DMS53 treated with DMSO at 0.1 percent for 48 hours (cell line): ENCODE results near the gene GLDC.

Experiments used
- DNase-seq: peaks from one replicate; lab custom pipeline; 2025; ENCODE audit not compliant: unreplicated experiment; lab: John Stamatoyannopoulos, UW

GLDC gene

DNA sequence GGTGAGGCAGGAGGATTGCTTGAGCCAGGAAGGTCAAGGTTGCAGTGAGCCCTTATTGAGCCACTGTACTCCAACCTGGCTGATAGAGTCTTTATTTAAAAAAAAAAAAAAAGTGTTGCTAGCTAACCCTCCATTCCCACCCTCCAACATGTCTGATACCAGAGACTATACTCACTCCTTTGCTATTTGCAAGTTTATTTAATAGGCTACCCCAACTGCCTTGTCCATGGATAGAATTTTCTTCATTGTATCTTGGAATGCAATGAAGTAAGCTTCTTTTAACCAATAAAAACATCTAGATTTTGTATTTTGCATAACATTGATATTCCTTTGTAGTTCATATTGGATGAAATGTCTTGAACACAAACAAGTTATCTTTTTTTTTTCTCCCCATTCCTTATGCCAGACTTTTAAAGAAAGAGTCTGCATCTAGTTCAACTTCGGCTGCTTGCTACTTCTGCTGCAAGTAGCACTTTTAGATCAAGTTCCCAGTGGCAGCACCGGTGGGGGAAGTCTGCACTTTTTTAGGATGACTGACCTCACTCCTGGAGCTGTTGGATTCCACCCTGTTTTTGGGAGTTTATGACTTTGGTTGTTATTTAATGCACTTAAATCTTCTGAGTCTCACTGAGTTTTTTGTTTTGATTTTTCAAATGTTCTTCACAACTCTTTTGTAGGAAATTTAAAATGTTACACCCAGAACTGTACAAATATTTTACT lies 120.0 kb downstream of the GLDC start:
- no peak for DNase-seq

DNA sequence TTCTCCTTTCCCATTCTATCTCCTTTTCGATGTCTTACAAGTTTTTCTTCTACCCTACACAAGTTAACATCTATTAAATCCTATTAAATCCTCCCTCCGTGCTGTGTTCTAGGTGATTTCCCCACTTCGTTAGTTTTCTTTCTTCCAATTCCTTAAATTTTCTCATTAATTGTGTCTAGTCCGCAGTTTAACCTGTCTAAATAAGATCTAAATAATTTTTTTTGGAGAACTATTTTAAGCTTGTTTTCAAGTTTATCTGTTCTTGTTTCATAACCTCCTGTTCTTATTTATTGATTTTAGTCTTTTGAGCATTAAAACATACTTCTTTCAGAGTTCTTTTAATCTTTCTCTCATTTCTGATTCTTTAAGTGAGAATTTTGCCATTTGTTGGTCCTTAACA lies 123.3 kb downstream of the GLDC start:
- DNase-seq: no peak

DNA sequence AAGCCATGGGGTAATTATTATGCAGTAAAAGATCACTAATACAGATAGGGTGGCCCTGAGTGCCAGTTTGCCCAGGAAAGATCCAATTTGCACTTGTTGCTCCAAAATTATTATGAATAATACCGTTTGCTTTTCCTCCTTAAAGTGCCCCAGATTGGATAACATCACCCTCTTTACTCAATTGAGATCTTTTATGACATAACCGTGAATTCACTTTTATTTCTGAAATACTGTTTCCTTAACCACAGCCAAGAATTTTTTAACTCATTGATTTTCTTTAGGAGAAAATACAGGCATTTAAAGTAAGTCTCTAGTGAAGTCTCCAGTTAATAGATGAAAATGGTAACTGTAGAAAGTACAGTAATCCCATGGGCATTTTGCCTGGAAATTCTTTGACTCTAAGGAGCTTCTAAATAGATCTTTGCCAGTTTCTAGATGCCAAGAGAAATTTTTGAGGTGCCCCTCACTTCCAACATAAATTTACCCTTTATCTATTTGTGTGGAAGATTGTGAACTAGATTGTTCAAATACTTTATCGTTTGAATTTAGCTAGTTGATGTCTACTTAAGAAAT lies 133.4 kb downstream of the GLDC start:
- no peak for DNase-seq

DNA sequence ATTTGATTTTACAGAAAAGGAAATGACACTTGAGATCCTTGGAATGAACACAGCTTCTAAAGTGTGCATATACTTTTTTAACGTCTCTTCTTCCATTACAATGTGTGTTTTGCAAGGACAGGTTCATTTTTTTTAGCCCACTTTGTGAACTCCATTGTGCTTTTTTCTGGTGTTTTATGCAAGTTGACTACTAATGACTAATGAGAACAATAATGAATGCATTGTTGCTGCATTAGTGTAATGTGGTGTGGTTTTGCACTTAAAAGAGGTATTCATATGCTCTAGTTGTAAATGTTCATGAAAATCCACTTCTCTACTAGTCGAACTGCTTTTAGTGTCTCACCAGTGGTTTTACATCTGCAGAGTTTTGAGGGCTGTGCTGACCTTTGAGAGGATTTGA lies 139.0 kb downstream of the GLDC start:
- no peak for DNase-seq

DNA sequence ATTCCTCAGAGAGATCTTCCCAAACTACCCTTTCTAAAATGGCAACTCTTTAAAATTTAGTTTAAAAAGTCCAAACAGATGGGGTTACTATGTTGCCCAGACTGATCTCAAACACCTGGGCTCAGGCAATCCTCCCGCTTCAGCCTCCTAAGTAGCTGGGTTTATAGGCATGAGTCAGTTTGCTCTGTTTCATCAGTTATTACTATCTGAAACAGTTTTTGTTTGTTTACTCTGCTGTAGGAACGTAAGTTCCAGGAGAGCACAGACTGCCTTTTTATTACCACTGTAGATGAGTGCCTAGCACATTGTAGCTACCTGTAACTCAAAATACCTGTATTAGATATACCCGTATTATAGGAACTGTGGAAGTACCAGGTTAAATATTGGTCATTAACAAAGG lies 143.1 kb downstream of the GLDC start:
- DNase-seq: no peak

DNA sequence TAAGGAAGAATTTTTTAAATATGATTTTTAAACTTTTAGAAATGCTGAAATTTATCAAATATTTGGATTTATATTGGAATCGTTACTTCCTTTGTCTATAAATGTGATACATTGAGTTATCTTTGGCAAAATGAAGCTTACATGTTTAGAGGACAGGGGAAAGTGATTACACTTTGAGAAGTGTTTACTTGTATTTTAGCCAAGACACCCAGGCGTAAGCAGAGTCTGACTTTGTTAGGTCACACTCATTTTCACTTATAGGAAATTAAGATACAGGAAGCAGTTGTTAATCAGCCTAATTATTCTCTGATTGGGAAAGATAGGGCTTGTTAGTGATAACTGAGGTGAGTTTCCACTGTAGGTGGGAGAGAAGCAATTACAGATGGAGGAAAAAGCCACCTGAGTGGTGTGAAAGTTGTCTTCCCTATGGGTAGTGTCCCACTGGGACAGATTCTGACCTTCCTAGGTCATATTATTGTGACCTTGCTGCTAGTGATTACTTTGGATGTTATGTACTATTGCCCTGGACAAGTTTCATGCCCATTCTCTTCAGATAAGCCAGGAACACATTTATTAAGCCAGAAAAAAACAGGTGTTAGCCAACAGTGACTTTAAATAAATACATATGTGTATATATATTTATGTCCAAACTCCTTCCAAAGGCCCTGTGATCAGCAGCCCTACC lies 143.9 kb downstream of the GLDC start:
- DNase-seq: no peak

DNA sequence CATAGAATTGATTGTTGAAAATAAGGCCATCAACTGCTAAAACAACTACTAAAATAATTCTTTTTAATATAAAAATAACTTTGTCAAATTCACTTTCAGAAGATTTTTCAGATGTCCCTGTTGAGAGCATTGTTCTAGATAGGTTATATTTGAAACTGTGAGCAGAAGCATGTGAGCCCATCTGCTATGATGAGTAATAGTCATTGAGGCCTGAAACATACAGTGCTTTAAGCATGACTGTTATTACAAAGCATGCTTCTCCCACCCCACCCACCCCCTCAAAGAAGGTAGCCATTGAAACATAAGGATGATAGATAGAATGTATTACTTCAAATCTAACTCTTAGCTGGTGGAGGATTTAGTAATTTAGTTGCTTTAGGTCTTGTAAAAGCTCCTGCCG lies 146.5 kb downstream of the GLDC start:
- no peak for DNase-seq

DNA sequence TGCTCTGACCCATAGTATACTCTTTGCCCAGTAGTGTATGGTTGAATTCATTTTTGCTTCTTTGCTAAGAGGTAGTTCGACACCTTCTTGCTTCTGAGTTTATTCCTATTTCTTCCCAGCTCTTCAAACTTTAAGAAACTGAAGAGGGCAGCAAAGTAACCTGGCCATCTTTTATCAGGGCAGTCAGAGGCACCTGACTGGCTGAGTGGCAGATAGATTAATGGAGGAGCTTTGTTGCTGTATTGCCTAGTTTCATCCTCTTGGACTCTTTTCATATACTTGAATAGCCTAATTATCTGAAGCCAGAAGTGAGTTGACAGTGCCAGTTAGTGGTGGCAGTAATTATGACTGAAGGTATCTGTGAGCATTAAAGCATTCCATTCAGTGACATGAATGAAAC lies 150.1 kb downstream of the GLDC start:
- no peak for DNase-seq

DNA sequence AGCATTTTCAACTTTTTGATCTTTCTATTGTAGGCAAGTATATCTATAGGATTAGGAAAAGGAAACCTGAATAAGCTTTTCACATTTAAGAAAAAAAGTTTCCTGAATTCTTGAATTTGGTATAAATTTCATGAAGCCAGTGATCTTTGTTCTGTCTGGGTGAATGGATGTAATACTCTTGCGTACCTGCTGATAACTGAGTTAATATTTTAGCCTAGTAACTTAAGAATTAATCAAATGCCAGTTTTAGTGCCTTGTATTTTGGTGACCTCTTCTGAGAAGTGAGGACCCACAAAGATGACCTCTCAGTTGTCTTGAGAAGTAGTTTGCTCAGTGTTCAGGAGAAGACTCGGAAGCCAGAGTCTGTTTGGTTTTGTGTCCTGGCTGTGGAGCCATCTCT lies 154.7 kb downstream of the GLDC start:
- DNase-seq: no peak

DNA sequence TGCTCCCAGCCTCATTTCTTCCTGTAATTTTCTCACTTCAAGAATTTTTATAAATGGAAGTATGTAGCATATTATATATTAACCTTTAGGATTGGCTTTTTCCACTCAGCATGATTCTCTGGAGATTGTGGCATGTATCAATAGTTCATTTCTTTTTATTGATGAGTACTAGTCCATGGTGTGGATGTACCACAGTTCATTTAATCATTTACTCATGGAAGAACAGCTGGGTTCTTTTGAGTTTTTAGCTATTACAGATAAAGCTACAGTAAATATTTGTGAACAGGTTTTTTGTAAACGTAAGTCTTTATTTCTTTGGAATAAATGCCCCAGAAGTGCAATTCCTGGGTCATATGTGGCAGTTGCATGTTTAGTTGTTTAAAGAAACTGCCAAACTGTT lies 156.4 kb downstream of the GLDC start:
- no peak for DNase-seq

DNA sequence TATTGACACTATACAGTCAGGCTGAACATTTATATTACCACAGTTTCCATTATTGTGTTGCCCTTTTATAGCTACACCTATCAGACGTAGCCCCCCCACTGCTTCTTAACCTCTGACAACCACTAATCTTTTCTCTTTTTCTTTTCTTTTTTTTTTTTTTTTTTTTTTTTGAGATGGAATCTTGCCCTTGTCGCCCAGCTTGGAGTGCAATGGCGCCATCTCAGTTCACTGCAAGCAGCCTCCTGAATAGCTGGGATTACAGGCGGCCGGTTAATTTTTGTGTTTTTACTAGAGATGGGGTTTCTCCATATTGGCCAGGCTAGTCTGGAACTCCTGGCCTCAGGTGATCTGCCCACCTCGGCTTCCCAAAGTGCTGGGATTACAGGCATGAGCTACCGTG lies 157.1 kb downstream of the GLDC start:
- DNase-seq: no peak

DNA sequence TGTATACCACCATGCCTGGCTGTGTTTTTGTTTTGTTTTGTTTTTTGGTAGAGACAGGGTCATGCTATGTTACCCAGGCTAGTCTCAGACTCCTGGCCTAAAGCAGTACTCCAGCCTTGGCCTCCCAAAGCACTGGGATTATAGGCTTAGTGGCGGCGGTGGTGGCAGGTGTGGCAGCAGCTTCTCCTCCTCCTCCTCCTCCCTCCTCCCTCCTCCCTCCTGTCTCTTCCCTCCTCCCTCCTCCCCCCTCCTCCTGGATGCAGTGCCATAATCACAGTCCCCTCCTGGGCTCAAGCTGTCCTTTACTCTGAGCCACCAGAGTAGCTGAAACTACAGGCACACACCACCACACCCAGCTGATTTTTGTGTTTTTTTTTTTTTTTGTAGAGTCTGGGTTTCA lies 161.3 kb downstream of the GLDC start:
- DNase-seq: no peak
